Measurements from ENCODE around the gene GFAP. TPM values are rescaled to one million over a fixed set of nuclear protein-coding genes. Genes with fewer than 3 reads are reported as not detected.
A peak's percentile ranks its signal among the peaks of the same experiment; 100 is the strongest.

Gene GFAP
- total RNA-seq, 1 experiment from 2014 or later: not detected

DNA sequence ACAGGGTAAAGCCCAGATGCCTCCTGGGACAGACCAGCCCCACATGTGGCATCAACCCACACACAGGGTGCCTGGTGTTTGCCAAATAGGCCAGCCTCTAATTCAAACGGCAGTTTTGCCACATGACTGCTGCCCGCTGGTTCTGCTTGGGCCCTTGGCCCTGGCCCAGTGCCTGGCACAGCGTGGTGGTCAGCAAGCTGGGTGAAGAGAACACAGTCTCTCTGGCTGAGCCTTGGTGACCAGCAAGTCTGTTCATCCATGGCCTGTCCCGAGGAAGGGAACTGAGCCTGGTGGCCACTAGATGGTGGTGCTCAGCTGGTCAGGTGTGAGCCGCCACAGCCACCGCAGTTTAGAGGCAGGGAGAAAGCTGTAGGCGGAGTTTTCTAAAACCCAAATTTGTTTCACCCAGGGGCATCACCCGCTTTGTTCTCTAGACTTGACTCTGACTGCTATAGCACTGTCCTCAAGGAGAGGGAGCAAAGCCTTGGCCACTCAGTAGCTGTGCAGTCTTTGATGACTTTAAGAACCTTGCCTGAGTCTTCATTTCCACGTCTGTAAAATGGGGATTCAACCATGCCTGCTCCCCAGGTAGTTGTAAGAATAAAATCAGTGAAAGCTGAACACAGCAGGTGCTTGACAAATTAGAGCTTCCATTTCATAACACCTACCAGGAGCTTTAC lies 4.7 kb upstream of the GFAP start:
- DNase-seq (ENCODE audit: low read depth, low spot score): peak; percentile 87
- in situ Hi-C loops (cut with HindIII; ENCODE audit: low pct_unique_long_range_greater_than_20kb, low sequenced_read_pairs): no loop called here

DNA sequence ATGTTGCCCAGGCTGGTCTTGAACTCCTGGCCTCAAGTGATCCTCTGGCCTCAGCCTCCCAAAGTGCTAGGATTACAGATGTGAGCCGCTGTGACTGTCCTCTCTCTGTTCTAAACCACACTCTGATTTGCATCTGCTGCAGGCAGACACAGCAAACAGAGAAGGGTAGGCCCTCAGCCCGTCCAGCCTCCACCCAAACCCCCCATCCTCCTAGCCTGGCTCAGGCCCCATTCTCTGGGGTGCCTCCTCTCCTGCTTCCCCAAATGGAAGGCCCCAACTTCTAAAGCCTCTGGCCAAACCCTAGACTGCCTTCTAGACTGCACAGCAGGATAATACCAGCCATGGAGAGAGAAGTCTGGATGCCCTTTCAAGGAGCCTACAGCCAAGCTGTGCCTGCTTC lies 4.1 kb upstream of the GFAP start:
- in situ Hi-C loops (cut with HindIII; ENCODE audit: low pct_unique_long_range_greater_than_20kb, low sequenced_read_pairs): no loop called here

DNA sequence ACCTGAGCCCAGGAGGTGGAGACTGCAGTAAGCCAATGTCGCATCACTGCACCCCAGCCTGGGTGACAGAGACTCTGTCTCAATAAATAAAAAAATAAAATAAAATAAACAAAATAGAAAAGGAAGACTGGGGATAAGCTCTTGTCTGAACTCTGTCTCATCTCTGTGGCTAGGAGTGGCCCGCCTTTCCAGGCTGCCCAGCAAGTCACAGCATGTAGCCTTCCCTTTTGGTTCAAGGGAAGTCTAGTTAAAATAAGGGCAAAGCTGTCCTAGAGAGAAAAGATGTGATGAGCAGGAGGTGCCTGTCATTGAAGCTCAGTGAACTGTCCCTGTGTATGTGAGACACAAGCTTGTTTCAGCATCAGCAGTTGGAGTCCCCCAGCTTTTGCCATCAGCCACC lies 2.7 kb upstream of the GFAP start:
- in situ Hi-C loops (cut with HindIII; ENCODE audit: low pct_unique_long_range_greater_than_20kb, low sequenced_read_pairs): no loop called here
- no peak for DNase-seq (ENCODE audit: low read depth, low spot score)

More for the DNA sequence above, 4.1 kb upstream of the GFAP start:
- DNase-seq (ENCODE audit: low read depth, low spot score): no peak

DNA sequence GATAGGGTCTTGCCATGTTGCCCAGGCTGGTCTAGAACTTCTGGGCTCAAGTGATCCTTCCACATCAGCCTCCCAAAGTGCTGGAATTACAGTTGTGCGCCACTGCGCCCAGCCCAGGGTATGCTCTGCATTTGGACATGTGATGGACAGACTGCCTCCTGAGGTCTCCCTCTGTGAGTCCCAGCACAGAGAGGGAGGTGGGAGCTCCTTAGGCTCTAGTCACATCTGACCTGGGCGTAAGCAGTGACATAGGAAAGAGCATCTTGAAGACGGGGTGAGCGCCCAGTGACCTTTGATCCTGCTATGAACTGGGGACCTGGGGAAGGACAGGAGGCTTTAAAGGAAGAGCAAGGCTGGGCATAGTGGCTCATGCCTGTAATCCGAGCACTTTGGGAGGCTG lies 2.2 kb upstream of the GFAP start:
- no peak for DNase-seq (ENCODE audit: low read depth, low spot score)
- in situ Hi-C loops (cut with HindIII; ENCODE audit: low pct_unique_long_range_greater_than_20kb, low sequenced_read_pairs): no loop called here

DNA sequence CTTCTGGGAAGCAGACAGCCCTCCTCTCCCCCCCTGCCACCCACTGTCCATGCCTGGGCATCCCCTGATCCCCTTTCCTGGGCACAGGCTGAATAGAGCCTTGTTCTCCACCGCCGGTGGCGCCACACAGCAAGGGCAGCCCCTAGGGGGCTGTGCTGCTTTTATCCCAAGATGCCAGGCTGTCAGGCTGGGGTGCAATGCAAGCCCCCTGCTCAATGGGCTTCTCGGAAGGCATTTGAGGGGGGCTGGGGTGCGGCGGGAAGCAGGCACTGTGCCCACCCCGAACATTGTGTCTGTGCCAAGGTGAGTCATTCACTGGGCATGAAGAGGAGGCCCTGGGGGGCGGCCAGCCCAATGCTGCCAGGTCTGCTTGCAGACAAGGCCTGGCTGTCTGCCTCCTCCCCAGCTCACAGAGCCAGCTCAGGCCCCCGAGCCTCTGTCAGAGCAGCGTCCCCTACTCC lies 1.5 kb upstream of the GFAP start:
- in situ Hi-C loops (cut with HindIII; ENCODE audit: low pct_unique_long_range_greater_than_20kb, low sequenced_read_pairs): no loop called here
- DNase-seq (ENCODE audit: low read depth, low spot score): peak; percentile 38

DNA sequence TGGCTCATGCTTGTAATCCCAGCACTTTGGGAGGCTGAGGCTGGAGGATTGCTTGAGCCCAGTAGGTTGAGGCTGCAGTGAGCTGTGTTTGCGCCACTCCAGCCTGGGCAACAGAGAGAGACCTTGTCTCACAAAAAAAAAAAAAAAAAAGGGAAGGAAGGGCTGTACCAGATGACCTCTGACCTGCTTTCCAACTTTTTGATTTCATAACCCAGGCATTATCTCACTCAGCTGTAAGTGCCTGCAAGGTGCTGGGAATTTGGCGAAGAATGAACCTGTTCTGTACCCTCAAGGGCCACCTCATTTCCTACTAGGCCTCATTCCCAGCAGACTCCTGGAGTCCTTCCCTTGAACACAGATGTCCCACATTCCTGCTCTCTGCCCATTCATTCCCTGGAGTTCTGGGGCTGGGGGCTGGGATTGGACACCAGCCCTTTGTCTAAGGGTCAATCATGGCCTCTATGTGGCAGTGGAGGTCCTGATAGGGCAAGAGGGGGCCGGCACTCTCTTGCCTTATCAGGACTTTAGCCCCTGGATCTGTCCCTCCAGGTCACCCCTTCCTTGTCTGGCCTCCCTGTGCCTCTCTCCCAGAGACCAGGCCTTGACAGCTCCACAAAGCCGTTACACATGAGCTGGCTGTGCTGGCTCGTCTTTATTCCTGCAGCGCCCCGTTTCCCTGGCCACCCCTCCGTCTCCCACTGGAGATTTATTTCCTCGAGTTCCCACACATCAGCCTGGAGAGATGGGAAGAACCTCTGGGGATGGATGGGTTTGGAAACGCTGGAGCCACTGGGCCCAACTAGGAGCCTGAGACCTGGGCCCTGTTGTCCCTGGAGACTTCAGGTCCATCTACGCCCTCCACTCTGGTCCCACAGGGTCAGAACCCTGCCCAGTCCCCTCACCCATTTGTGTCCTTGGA lies 821 bp upstream of the GFAP start:
- in situ Hi-C loops (cut with HindIII; ENCODE audit: low pct_unique_long_range_greater_than_20kb, low sequenced_read_pairs): no loop called here
- no peak for DNase-seq (ENCODE audit: low read depth, low spot score)

DNA sequence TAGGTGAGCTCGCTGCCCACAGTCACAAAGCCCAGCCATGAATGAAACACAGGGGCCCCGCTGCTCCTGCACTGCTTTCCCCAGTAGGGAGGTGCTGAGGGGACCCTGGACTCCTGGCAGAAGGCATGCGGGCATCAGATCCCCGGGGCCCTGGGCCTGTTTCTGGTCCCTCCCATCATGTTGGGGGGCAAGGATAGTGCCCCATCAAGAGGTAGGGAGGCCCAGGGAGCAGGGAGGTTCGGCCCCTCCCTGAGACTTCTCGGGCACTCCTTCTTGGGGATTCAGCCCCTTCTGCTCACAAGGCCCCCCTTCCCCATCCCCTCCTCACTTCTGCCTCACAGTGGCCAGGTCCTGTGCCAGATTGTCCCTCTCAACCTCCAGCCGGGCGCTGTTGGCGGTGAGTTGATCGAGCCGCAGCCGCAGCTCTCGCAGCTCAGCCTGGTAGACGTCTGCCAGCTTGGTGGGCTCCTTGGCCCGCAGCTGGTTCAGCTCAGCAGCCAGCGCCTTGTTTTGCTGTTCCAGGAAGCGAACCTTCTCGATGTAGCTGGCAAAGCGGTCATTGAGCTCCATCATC lies 515 bp downstream of the GFAP start:
- DNase-seq (ENCODE audit: low read depth, low spot score): no peak
- in situ Hi-C loops (cut with HindIII; ENCODE audit: low pct_unique_long_range_greater_than_20kb, low sequenced_read_pairs): no loop called here

DNA sequence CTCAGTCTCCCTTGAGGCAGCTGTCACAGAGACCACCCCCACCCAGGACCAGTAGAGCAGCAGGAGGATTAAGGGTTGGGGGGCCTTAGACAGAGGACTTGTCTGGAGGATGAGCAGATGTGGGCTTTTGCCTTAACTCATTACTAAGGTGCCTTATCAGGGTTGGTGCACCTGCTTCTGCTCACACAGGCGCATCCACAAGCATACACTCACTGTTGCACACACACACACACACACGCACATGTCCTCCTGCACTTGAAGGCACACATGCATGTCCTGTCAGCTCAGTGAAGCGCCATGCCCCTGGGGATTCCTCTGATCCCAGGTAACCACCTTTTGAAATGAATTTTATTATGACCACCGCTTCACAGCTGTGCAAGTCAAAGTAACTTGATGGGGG lies 1.2 kb downstream of the GFAP start:
- in situ Hi-C loops (cut with HindIII; ENCODE audit: low pct_unique_long_range_greater_than_20kb, low sequenced_read_pairs): no loop called here

DNA sequence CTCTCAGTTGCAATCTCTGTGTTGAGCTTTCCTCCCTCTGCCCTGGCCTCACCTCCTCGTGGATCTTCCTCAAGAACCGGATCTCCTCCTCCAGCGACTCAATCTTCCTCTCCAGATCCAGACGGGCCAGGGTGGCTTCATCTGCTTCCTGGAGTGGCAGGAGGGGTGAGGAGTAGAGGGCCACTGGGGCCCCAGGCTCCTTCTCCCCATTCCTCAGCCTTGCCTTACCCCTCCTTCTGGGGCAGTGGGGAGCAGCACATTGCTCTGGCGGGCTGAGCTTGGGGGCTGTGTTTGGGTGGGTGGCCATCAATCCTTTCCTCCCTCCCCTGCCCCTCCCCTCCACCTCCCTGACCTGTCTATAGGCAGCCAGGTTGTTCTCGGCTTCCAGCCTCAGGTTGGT lies 1.6 kb downstream of the GFAP start:
- in situ Hi-C loops (cut with HindIII; ENCODE audit: low pct_unique_long_range_greater_than_20kb, low sequenced_read_pairs): no loop called here
- DNase-seq (ENCODE audit: low read depth, low spot score): no peak

More for the DNA sequence above, 1.2 kb downstream of the GFAP start:
- DNase-seq (ENCODE audit: low read depth, low spot score): no peak

DNA sequence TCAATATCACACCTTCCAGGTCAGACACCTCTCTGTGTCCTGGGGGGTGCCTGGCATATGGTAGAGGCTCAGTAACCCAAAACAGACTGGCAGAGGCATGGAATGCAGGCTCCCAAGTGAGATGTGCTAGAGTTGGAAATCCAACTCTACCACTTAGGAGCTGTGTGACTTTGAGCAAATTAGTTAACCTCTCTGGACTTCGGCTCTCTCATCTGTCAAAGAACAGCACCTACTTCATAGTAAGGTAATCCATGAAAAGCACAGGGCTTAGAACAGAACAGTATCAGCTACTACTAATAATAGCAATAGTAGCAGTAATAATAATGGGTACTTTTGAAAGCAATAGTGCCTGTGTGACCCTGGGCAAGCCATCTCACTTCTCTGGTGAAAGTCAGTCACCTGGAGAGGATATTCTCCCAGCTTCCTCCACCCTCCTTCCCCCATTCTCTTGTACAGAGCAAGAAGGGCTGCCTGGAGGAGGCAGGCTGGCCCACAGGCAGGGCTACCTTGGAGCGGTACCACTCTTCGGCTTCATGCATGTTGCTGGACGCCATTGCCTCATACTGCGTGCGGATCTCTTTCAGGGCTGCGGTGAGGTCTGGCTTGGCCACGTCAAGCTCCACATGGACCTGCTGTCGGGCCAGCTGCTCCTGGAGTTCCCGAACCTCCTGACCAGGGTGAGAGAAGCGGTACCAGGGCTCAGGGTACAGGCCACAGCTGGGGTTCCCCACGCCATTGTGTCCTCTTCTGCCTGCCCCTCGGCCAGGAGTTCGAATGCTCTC lies 2.3 kb downstream of the GFAP start:
- in situ Hi-C loops (cut with HindIII; ENCODE audit: low pct_unique_long_range_greater_than_20kb, low sequenced_read_pairs): no loop called here
- no peak for DNase-seq (ENCODE audit: low read depth, low spot score)

DNA sequence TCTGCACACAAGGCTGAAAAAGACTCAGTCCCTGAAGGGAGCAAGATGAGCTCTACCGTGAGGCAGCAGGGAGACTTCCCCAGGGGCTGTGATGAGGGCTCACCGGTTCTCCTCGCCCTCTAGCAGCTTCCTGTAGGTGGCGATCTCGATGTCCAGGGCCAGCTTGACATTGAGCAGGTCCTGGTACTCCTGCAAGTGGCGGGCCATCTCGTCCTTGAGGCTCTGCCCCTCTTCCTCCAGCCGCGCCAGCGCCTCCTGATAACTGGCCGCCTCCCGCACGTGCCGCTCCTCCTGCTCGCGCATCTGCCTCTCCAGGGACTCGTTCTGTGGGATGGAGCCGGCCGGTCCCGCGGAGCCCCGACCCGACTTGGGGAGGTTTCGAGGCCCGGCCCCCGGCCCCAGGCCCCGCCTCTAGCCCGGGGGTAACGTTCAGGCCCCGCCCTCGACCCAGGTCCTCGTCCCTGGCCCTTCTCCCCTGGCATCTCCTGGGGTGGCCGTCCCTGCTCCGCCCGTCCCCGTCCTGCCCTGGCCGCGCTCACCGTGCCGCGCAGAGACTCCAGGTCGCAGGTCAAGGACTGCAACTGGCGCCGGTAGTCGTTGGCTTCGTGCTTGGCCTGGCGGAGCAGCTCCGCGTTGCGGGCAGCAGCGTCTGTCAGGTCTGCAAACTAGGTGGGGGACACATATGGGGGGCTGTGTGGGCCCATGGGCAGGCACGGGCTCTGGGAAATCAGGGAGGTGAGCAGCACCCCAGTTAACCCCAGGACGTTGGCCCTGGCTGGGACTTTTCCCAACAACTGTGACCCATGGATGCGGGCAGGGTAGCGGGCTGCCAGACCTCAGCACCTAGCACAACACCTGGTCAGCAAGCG lies 3.9 kb downstream of the GFAP start:
- in situ Hi-C loops (cut with HindIII; ENCODE audit: low pct_unique_long_range_greater_than_20kb, low sequenced_read_pairs): no loop called here
- peak; percentile 51 for DNase-seq (ENCODE audit: low read depth, low spot score)

DNA sequence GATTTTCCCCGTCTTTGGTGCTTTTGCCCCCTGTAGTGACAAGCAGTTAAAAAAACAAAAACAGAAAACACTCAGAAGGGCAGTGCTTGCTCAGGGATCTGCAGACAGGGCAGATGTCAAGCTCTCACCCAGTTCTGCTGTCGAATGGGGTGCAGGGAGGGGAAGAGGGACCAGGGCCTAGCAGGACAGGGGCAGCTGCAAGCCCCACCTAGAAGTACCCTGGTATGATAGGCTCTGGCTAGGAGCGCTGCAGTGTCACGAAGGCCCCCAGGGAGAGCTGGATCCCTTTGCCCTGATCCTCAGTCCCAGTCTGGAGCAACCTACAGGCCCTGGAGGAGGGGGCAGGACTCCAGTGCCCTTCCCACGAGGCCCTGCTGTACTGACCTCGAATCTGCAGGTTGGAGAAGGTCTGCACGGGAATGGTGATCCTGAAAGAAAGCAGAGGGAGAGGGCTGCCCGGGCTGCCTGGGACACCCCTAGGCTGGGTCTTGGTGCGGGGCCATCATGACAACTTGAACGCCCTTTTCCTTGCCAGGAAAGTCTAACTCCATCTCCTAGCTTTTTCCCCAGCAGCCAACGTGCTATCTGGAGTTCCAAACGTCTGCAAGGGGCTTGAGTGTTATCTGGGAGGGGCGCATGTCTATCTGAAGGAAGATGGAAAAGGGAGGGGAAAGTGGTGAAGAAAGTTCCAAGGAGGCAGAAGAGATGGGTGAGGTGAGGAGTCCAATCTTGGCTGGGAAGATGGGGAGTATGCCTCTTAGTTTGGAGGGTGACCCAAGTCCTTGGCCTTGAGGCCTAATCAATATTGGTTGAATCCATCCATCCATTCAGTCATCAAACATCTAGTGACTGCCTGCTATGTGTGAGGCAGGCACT lies 4.8 kb downstream of the GFAP start:
- DNase-seq (ENCODE audit: low read depth, low spot score): no peak
- in situ Hi-C loops (cut with HindIII; ENCODE audit: low pct_unique_long_range_greater_than_20kb, low sequenced_read_pairs): no loop called here

DNA sequence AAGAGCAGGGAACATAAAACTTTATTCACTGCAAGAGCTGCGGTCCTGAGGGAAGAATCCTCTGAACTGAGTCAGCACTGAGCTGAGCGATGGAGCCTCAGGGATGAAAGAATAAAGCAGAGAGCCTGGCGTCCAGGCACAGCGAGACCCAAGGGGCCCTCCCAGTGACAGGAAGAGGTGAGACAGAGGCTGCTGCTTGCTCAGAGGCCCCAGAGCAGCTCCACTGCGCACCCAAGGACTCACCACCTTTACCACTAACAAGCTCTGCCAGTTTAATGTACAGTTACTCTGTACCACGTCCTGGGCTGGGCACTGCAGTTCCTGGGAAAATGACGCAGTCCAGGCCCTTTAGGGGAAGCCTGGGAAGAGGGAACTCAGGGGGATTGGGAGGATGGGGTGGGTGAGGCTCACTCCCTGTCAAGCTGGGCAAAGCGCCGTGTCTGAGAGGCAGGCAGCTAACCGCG lies 5.6 kb downstream of the GFAP start:
- DNase-seq (ENCODE audit: low read depth, low spot score): no peak
- in situ Hi-C loops (cut with HindIII; ENCODE audit: low pct_unique_long_range_greater_than_20kb, low sequenced_read_pairs): no loop called here

DNA sequence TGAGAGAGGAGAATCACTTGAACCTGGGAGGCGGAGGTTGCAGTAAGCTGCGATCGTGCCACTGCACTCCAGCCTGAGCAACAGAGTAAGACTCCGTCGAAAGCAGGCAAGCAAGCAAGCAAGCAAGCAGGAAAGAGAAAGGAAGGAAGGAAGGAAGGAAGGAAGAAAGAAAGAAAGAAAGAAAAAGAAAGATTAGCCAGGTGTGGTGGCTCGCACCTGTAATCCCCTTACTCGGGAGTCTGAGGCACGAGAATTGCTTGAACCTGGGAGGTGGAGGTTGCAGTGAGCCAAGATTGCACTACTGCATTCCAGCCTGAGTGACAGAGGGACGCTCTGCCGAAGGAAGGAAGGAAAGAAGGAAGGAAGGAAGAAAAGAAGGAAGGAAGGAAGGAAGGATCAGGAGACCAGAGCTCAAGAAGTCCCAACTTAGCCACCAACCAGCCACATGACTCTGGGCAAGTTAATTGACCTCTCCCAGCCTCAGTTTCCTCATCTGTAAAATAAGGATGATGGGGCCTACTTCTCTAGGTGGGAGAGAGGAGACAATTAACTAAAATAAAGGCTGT lies 6.5 kb downstream of the GFAP start:
- in situ Hi-C loops (cut with HindIII; ENCODE audit: low pct_unique_long_range_greater_than_20kb, low sequenced_read_pairs): no loop called here
- no peak for DNase-seq (ENCODE audit: low read depth, low spot score)

DNA sequence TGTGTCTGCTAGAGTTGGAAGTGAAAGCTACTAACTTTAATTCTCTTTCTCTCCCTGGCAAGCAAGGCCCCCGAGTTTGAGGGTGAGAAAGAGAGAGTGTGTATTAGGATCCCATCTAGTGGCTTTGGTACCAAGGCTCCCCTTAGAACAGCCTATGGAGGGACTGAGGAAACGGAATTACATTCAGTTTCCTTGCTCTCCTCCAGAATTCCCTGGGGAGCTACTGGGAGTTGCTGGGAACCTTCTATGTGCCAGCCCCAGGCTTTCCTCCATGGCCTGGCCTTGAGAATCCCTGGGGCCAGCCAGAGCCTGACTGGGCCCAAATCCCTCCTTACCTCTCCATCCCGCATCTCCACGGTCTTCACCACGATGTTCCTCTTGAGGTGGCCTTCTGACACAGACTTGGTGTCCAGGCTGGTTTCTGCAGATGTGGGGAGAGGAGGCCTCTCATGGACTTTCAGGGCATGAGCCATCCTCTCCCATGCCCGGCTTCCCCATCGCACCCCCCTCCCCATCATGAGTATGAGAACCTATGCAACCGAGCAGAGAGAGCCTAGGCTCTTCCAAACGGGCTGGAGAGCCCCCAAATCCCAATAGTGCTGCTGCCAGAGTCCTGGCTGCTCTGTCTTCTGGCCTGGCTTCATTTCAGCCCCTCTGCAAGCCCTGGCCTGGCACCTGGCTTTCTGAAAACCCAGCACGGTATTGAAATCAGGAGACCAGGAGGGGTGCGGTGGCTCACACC lies 7.4 kb downstream of the GFAP start:
- no peak for DNase-seq (ENCODE audit: low read depth, low spot score)

More for the DNA sequence above, 7.4 kb downstream of the GFAP start:
- in situ Hi-C loops (cut with HindIII; ENCODE audit: low pct_unique_long_range_greater_than_20kb, low sequenced_read_pairs): no loop called here

Measured in SK-MEL-5 (cell line).